ENCODE data around the gene ANGPTL4. TPM values are rescaled to one million over a fixed set of nuclear protein-coding genes. Genes with fewer than 3 reads are reported as not detected.
"Not testable (repeated sequence)": the region's sequence is repeated elsewhere in the genome, so short reads cannot be mapped to it uniquely, and the experiment has no call there.

Gene ANGPTL4
- total RNA-seq, 1 experiment from 2014 or later: not detected

GRCh38 chr19:8384569-8384968 lies 20.6 kb downstream of the ANGPTL4 start:
- H3K4me1 ChIP-seq (replicated peaks; ENCODE audit: insufficient read depth): peaks cover 44% of the 10 kb centered on the region
- peaks cover 28% of the 10 kb centered on the region for H3F3A ChIP-seq (ENCODE audit: insufficient read depth, low read depth)
- DNase-seq; H3K9me3 ChIP-seq (ENCODE audit: insufficient read depth, low read depth); CTCF ChIA-PET; H3K4me3 ChIP-seq; POLR2A ChIA-PET (ENCODE audit: unreplicated experiment); H3K9me2 ChIP-seq (ENCODE audit: insufficient read depth); H4K20me1 ChIP-seq (ENCODE audit: insufficient read depth); BruUV-seq (replicated peaks); H3K36me3 ChIP-seq (ENCODE audit: low read depth); H3K27ac ChIP-seq; intact Hi-C loops (cut with micrococcal nuclease; ENCODE audit: unreplicated experiment); H3K4me2 ChIP-seq; H3K27me3 ChIP-seq (ENCODE audit: insufficient read depth, low read depth); H2AFZ ChIP-seq: not testable (repeated sequence)
- H3K79me2 ChIP-seq (ENCODE audit: low read depth): peaks cover 24% of the 10 kb centered on the region

GRCh38 chr19:8385103-8385502 lies 21.1 kb downstream of the ANGPTL4 start:
- DNase-seq; H3K9me2 ChIP-seq (ENCODE audit: insufficient read depth); H3K4me3 ChIP-seq; H2AFZ ChIP-seq; BruUV-seq (replicated peaks); H3K36me3 ChIP-seq (ENCODE audit: low read depth); intact Hi-C loops (cut with micrococcal nuclease; ENCODE audit: unreplicated experiment); H3K27me3 ChIP-seq (ENCODE audit: insufficient read depth, low read depth); H4K20me1 ChIP-seq (ENCODE audit: insufficient read depth); H3K9me3 ChIP-seq (ENCODE audit: insufficient read depth, low read depth); POLR2A ChIA-PET (ENCODE audit: unreplicated experiment): not testable (repeated sequence)
- Histone ChIP-seq H3K4me1 (replicated peaks; ENCODE audit: insufficient read depth) (peaks cover 44% of the 10 kb centered on the region), H3F3A (ENCODE audit: insufficient read depth, low read depth) (peaks cover 28% of the 10 kb centered on the region), H3K79me2 (ENCODE audit: low read depth) (peaks cover 25% of the 10 kb centered on the region), H3K4me2 (peak overlapping the region; percentile 70; the same call in 1 of the 2 replicates), H3K27ac (peak overlapping the region; percentile 59; the same call in 1 of the 2 replicates)
- CTCF ChIA-PET: interaction anchor here (0.7 kb wide), 1 partner anchor 16 kb away, joined by 4 read pairs; no protein-coding TSS in a partner anchor

- H3K9me3 ChIP-seq (ENCODE audit: insufficient read depth, low read depth); H3K27me3 ChIP-seq (ENCODE audit: insufficient read depth, low read depth); POLR2A ChIA-PET (ENCODE audit: unreplicated experiment); intact Hi-C loops (cut with micrococcal nuclease; ENCODE audit: unreplicated experiment); H3K36me3 ChIP-seq (ENCODE audit: low read depth); H3K9me2 ChIP-seq (ENCODE audit: insufficient read depth); H2AFZ ChIP-seq; H4K20me1 ChIP-seq (ENCODE audit: insufficient read depth); BruUV-seq (replicated peaks): not testable (repeated sequence)
- Histone ChIP-seq H3K27ac (peak overlapping the region; percentile 59), H3K4me3 (peak overlapping the region; percentile 28; the same call in 1 of the 2 replicates), H3K79me2 (ENCODE audit: low read depth) (peaks cover 25% of the 10 kb centered on the region), H3K4me1 (replicated peaks; ENCODE audit: insufficient read depth) (peaks cover 44% of the 10 kb centered on the region), H3F3A (ENCODE audit: insufficient read depth, low read depth) (peaks cover 28% of the 10 kb centered on the region), H3K4me2 (peak overlapping the region; percentile 70)
- peak in 1 of 2 experiments; percentile 67 for DNase-seq
- CTCF ChIA-PET: interaction anchor here (0.7 kb wide), 1 partner anchor 17 kb away, joined by 4 read pairs; no protein-coding TSS in a partner anchor
Measured at GRCh38 chr19:8385566-8385965, 21.6 kb downstream of the ANGPTL4 start.

GRCh38 chr19:8386419-8386818 lies 22.5 kb downstream of the ANGPTL4 start:
- DNase-seq; H3K27me3 ChIP-seq (ENCODE audit: insufficient read depth, low read depth); BruUV-seq (replicated peaks); H2AFZ ChIP-seq; CTCF ChIA-PET; H3K9me2 ChIP-seq (ENCODE audit: insufficient read depth); POLR2A ChIA-PET (ENCODE audit: unreplicated experiment); H3K36me3 ChIP-seq (ENCODE audit: low read depth); intact Hi-C loops (cut with micrococcal nuclease; ENCODE audit: unreplicated experiment); H3K9me3 ChIP-seq (ENCODE audit: insufficient read depth, low read depth); H4K20me1 ChIP-seq (ENCODE audit: insufficient read depth): not testable (repeated sequence)
- peak overlapping the region; percentile 70 for H3K4me2 ChIP-seq
- H3K4me3 ChIP-seq: peak overlapping the region; percentile 28; the same call in 1 of the 2 replicates
- peak overlapping the region; percentile 59 for H3K27ac ChIP-seq
- peaks cover 49% of the 10 kb centered on the region for H3K4me1 ChIP-seq (replicated peaks; ENCODE audit: insufficient read depth)
- peaks cover 28% of the 10 kb centered on the region for H3F3A ChIP-seq (ENCODE audit: insufficient read depth, low read depth)
- peaks cover 31% of the 10 kb centered on the region for H3K79me2 ChIP-seq (ENCODE audit: low read depth)

- H3K79me2 ChIP-seq (ENCODE audit: low read depth): peaks cover 37% of the 10 kb centered on the region
- peaks cover 12% of the 10 kb centered on the region for H4K20me1 ChIP-seq (ENCODE audit: insufficient read depth)
- intact Hi-C loops (cut with micrococcal nuclease; ENCODE audit: unreplicated experiment): no loop called here
- peaks cover 28% of the 10 kb centered on the region for H3F3A ChIP-seq (ENCODE audit: insufficient read depth, low read depth)
- H3K36me3 ChIP-seq (ENCODE audit: low read depth): no peaks in the 10 kb centered on the region
- H3K9me2 ChIP-seq (ENCODE audit: insufficient read depth): no peaks in the 10 kb centered on the region
- TF ChIP-seq CTCF (conservative IDR thresholded peaks at IDR 0.05) (no peak), EZH2 (IDR thresholded peaks at IDR 0.05; ENCODE audit: low read depth) (no peak)
- H3K27ac ChIP-seq: no peak overlapping the region
- no TSS peak for BruUV-seq (replicated peaks)
- no peak overlapping the region for H3K4me2 ChIP-seq
- no peak overlapping the region for H2AFZ ChIP-seq
- peaks cover 51% of the 10 kb centered on the region for H3K4me1 ChIP-seq (replicated peaks; ENCODE audit: insufficient read depth)
- no peak for DNase-seq
- no peak overlapping the region for H3K4me3 ChIP-seq
- POLR2A ChIA-PET (ENCODE audit: unreplicated experiment): no interaction called here
- CTCF ChIA-PET: no interaction called here
- no peaks in the 10 kb centered on the region; the same call in 1 of the 2 replicates for H3K9me3 ChIP-seq (ENCODE audit: insufficient read depth, low read depth)
- H3K27me3 ChIP-seq (ENCODE audit: insufficient read depth, low read depth): no peaks in the 10 kb centered on the region
Measured at GRCh38 chr19:8386990-8387389, 23.0 kb downstream of the ANGPTL4 start.

Data from PC-9 (cell line).